Lung (tissue), 12 donors: Measurements from ENCODE around the gene WDR88. TPM values are rescaled to one million over a fixed set of nuclear protein-coding genes. Genes with fewer than 3 reads are reported as not detected.

Experiments
- ATAC-seq: fragments of 200-7000 bp; cut with Tn5 transposase; one replicate; pipeline ENCODE4 v1.9.1; 2020; ENCODE audit warnings: moderate number of reproducible peaks; ENCODE audit not compliant: insufficient read depth, low FRiP score
- DNase-seq, 3 donors: peaks; one replicate each; pipeline ENCODE4 v3.0.0-alpha.2; 2013 to 2017
- H3K27ac ChIP-seq, 2 donors: one replicate each; pipeline ENCODE4 v1.5.1; 2013; ENCODE audit warnings: mild to moderate bottlenecking in 2 of 2, moderate library complexity in 2 of 2, control low read depth in 1 of 2, inconsistent platforms in 1 of 2, low read depth in 1 of 2, low read length in 1 of 2
- H3K27me3 ChIP-seq, 3 donors: one replicate each; pipeline ENCODE4 v1.5.1; 2013; ENCODE audit warnings: low read length in 2 of 3; ENCODE audit not compliant: control insufficient read depth in 3 of 3, insufficient read depth in 3 of 3
- H3K36me3 ChIP-seq, 4 donors: one replicate each; pipeline ENCODE4 v1.5.1; 2013; ENCODE audit warnings: low read length in 4 of 4, mild to moderate bottlenecking in 1 of 4, moderate library complexity in 1 of 4; ENCODE audit not compliant: control insufficient read depth in 4 of 4, insufficient read depth in 4 of 4
- H3K4me1 ChIP-seq, 5 donors: one replicate each; pipeline ENCODE4 v1.5.1; 2013; ENCODE audit warnings: low read length in 5 of 5, mild to moderate bottlenecking in 2 of 5, moderate library complexity in 1 of 5; ENCODE audit not compliant: control insufficient read depth in 5 of 5, insufficient read depth in 5 of 5
- H3K4me3 ChIP-seq: one replicate; pipeline ENCODE4 v1.5.1; 2013; ENCODE audit warnings: mild to moderate bottlenecking, control low read depth, moderate library complexity
- H3K9ac ChIP-seq, 2 donors: one replicate each; pipeline ENCODE4 v1.5.1; 2013; ENCODE audit warnings: low read length in 2 of 2, control low read depth in 1 of 2; ENCODE audit not compliant: insufficient read depth in 1 of 2
- H3K9me3 ChIP-seq, 4 donors: one replicate each; pipeline ENCODE4 v1.5.1; 2013; ENCODE audit warnings: low read length in 3 of 4, mild to moderate bottlenecking in 1 of 4, moderate library complexity in 1 of 4; ENCODE audit not compliant: control insufficient read depth in 4 of 4, insufficient read depth in 3 of 4
- CTCF ChIP-seq: IDR thresholded peaks from 2 replicates; pipeline ENCODE4 v1.5.1; 2012; ENCODE audit warnings: mild to moderate bottlenecking; ENCODE audit errors: control extremely low read depth, extremely low read depth
- WGBS, 2 donors: extraction: QIAGEN DNeasy Blood & Tissue Kit; methylation state at CpG; one replicate each; pipeline ENCODE4 v1.1.7; 2013; 5-methylcytosine and 5-hydroxymethylcytosine counted together
- polyA plus RNA-seq, 2 donors: library from polyadenylated mRNA; stranded (reverse); fragments of 200-250 nt; gene quantifications; one replicate each; pipeline ENCODE4 v1.2.1, GENCODE V29; 2013
- total RNA-seq, 2 donors: library from RNA; depleted of rRNA in 1 of 2; stranded (reverse); fragments of >200 nt in 1 of 2; gene quantifications; one replicate each; pipeline ENCODE4 v1.2.1, GENCODE V29; 2014 to 2021
- donor health status: control.
- donor health status: control.
- donor health status: Bipolar disorder and iron deficiency.
- donor health status: healthy.
- donor health status: DM: yes; HTN: yes; CAD: no.

The WDR88 gene
- total and polyA plus RNA-seq, 4 donors = not detected

DNA sequence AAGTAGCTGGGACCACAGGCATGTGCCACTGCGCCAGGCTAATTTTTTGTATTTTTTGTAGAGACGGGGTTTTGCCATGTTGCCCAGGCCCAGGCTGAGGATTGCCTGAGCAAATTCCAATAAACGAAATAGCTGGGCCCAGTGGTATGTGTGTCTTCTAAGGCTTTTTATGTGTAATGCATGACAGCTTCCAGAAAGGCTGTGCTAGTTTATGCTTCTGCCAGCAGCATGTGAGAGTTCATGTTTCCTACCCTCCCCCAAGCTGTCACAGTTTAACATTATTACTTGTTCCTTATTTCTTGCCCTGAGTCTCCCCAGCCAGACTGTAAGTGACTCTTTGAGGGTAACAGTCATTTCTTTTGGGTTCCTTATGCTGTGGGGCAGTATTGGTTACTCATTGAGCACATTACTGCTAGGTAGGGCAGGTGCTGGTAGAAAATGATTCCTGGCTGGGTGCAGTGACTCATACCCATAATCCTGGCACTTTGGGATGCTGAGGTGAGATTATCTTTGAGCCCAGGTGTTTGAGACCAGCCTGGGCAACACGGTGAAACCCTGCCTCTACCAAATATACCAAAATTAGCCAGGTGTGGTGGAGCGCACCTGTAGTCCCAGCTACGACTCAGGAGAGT, 37.4 kb upstream of the WDR88 start:
- H3K9ac ChIP-seq = no peak overlapping the region
- ATAC-seq = no peak
- no peak for TF ChIP-seq CTCF

DNA sequence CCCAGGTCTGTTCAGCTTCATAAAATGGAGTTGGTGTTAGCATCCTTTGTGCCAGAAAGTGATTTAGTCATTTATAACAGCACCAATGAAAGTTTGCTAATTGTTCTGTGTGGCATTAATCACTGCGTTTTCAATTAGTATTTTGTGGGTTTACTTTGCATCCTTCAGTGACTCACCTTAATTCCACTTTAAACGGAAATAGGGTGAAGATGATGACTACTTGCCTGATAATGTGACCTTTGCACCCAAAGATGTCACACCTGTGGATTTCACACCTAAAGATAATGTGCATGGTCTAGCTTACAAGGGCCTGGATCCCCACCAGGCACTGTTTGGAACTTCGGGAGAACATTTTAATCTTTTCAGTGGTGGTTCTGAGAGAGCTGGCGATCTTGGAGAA, 35.9 kb upstream of the WDR88 start:
- 93 to 94% methylated on average over 4 of the region's 4 CpGs for WGBS, 2 donors
- H3K4me3 ChIP-seq = no peak overlapping the region
- ATAC-seq (no peak), DNase-seq (no peak)
- no peak overlapping the region for H3K9ac ChIP-seq
- no peak for TF ChIP-seq CTCF
- H3K9me3 ChIP-seq = no peaks in the 10 kb centered on the region
- H3K27me3 ChIP-seq = no peaks in the 10 kb centered on the region
- no peaks in the 10 kb centered on the region for H3K4me1 ChIP-seq
- peaks cover 25 to 51% (median 40%) of the 10 kb centered on the region in 4 donors for H3K36me3 ChIP-seq
- no peak overlapping the region for H3K27ac ChIP-seq

More for the DNA sequence above, 37.4 kb upstream of the WDR88 start:
- H3K4me1 ChIP-seq = no peaks in the 10 kb centered on the region
- H3K4me3 ChIP-seq = no peak overlapping the region
- WGBS, 2 donors = 95 to 96% methylated on average over 6 of the region's 6 CpGs
- no peak for DNase-seq
- peaks cover 34 to 60% (median 46%) of the 10 kb centered on the region in 4 donors for H3K36me3 ChIP-seq
- H3K27ac ChIP-seq = no peak overlapping the region
- no peaks in the 10 kb centered on the region for H3K9me3 ChIP-seq
- no peaks in the 10 kb centered on the region for H3K27me3 ChIP-seq

GRCh38 chr19:33098055-33098534, 33.8 kb upstream of the WDR88 start:
- no peak for ATAC-seq
- TF ChIP-seq CTCF = no peak
- H3K9me3 ChIP-seq = no peaks in the 10 kb centered on the region

More at GRCh38 chr19:33098055-33098534, 33.8 kb upstream of the WDR88 start:
- DNase-seq = no peak
- no peak overlapping the region for H3K4me3 ChIP-seq
- peaks cover 30 to 46% (median 40%) of the 10 kb centered on the region in 4 donors for H3K36me3 ChIP-seq
- H3K9ac ChIP-seq = no peak overlapping the region
- no peaks in the 10 kb centered on the region for H3K4me1 ChIP-seq
- no peaks in the 10 kb centered on the region for H3K27me3 ChIP-seq
- WGBS, 2 donors = 73 to 79% methylated on average over 4 of the region's 4 CpGs
- no peak overlapping the region for H3K27ac ChIP-seq
